ENCODE results near the gene GCLM. TPM values are rescaled to one million over a fixed set of nuclear protein-coding genes. Genes with fewer than 3 reads are reported as not detected.

The GCLM gene
- total RNA-seq, 1 experiment from 2014 or later, result 34.4 TPM

GRCh38 chr1:93906480-93906879, 2.8 kb downstream of the GCLM start:
- ChIA-PET CTCF (no interaction called here), POLR2A (ENCODE audit: low non-redundant PET) (no interaction called here)
- no peaks in the 10 kb centered on the region for H3K27me3 ChIP-seq (replicated peaks; ENCODE audit: insufficient read depth, low read depth, low read length, poor library complexity)
- no peak overlapping the region for H3K4me3 ChIP-seq (ENCODE audit: low read depth, low read length, poor library complexity, severe bottlenecking)
- no peak for TF ChIP-seq EZH2 (IDR thresholded peaks at IDR 0.05; ENCODE audit: borderline replicate concordance, low read depth, low read length, poor library complexity, severe bottlenecking)
- no peak for TF ChIP-seq CTCF (conservative IDR thresholded peaks at IDR 0.05; ENCODE audit: low read depth, low read length)
- H3K36me3 ChIP-seq (ENCODE audit: insufficient read depth, low read length, poor library complexity, severe bottlenecking), result no peaks in the 10 kb centered on the region
- no peaks in the 10 kb centered on the region for H3K9me3 ChIP-seq (ENCODE audit: low read depth, low read length, poor library complexity, severe bottlenecking)
- no TSS peak for BruUV-seq (replicated peaks)
- H3K4me1 ChIP-seq (ENCODE audit: insufficient read depth, low read length, poor library complexity, severe bottlenecking), result peaks cover 47% of the 10 kb centered on the region
- no peak for DNase-seq (ENCODE audit: low spot score)
- intact Hi-C loops (cut with micrococcal nuclease; ENCODE audit: unreplicated experiment), result no loop called here
- no peak overlapping the region for H3K27ac ChIP-seq (ENCODE audit: low read depth, low read length, poor library complexity, severe bottlenecking)

GRCh38 chr1:93905734-93906133, 3.5 kb downstream of the GCLM start:
- DNase-seq (ENCODE audit: low spot score), result no peak
- no peaks in the 10 kb centered on the region for H3K36me3 ChIP-seq (ENCODE audit: insufficient read depth, low read length, poor library complexity, severe bottlenecking)
- TF ChIP-seq CTCF (conservative IDR thresholded peaks at IDR 0.05; ENCODE audit: low read depth, low read length) (no peak), EZH2 (IDR thresholded peaks at IDR 0.05; ENCODE audit: borderline replicate concordance, low read depth, low read length, poor library complexity, severe bottlenecking) (no peak)
- no peak overlapping the region for H3K4me3 ChIP-seq (ENCODE audit: low read depth, low read length, poor library complexity, severe bottlenecking)
- ChIA-PET POLR2A (ENCODE audit: low non-redundant PET) (no interaction called here), CTCF (no interaction called here)
- no peaks in the 10 kb centered on the region for H3K9me3 ChIP-seq (ENCODE audit: low read depth, low read length, poor library complexity, severe bottlenecking)
- peaks cover 47% of the 10 kb centered on the region for H3K4me1 ChIP-seq (ENCODE audit: insufficient read depth, low read length, poor library complexity, severe bottlenecking)
- no peaks in the 10 kb centered on the region for H3K27me3 ChIP-seq (replicated peaks; ENCODE audit: insufficient read depth, low read depth, low read length, poor library complexity)
- intact Hi-C loops (cut with micrococcal nuclease; ENCODE audit: unreplicated experiment), result no loop called here
- no TSS peak for BruUV-seq (replicated peaks)
- H3K27ac ChIP-seq (ENCODE audit: low read depth, low read length, poor library complexity, severe bottlenecking), result no peak overlapping the region

GRCh38 chr1:93905051-93905450, 4.2 kb downstream of the GCLM start:
- CTCF ChIA-PET, result no interaction called here
- BruUV-seq (replicated peaks), result no TSS peak
- DNase-seq (ENCODE audit: low spot score), result no peak
- Histone ChIP-seq H3K27me3 (replicated peaks; ENCODE audit: insufficient read depth, low read depth, low read length, poor library complexity) (no peaks in the 10 kb centered on the region), H3K4me1 (ENCODE audit: insufficient read depth, low read length, poor library complexity, severe bottlenecking) (peaks cover 47% of the 10 kb centered on the region), H3K9me3 (ENCODE audit: low read depth, low read length, poor library complexity, severe bottlenecking) (no peaks in the 10 kb centered on the region), H3K27ac (ENCODE audit: low read depth, low read length, poor library complexity, severe bottlenecking) (peak overlapping the region; percentile 32), H3K4me3 (ENCODE audit: low read depth, low read length, poor library complexity, severe bottlenecking) (no peak overlapping the region), H3K36me3 (ENCODE audit: insufficient read depth, low read length, poor library complexity, severe bottlenecking) (no peaks in the 10 kb centered on the region)
- intact Hi-C loops (cut with micrococcal nuclease; ENCODE audit: unreplicated experiment), result no loop called here
- TF ChIP-seq EZH2 (IDR thresholded peaks at IDR 0.05; ENCODE audit: borderline replicate concordance, low read depth, low read length, poor library complexity, severe bottlenecking) (no peak), CTCF (conservative IDR thresholded peaks at IDR 0.05; ENCODE audit: low read depth, low read length) (no peak)
- POLR2A ChIA-PET (ENCODE audit: low non-redundant PET), result no interaction called here
